HepG2 (cell line): Measurements from ENCODE around the gene STK36. TPM values are rescaled to one million over a fixed set of nuclear protein-coding genes. Genes with fewer than 3 reads are reported as not detected.
A peak's percentile ranks its signal among the peaks of the same experiment; 100 is the strongest.

Source experiments
- ATAD3A ChIP-seq: sonication (generic); formaldehyde crosslinking; IDR thresholded peaks from 2 replicates; pipeline ENCODE4 v1.4.0; 2020; ENCODE audit warnings: missing genetic modification reagents
- ATF7-NPFF ChIP-seq: sonication (generic); formaldehyde crosslinking; IDR thresholded peaks from 2 replicates; pipeline ENCODE4 v1.8.1; 2023; ENCODE audit warnings: mild to moderate bottlenecking, low read depth, missing genetic modification reagents, moderate library complexity
- BRF2 ChIP-seq: sonication (generic); formaldehyde crosslinking; IDR thresholded peaks from 2 replicates; pipeline ENCODE4 v1.8.1; 2022; ENCODE audit warnings: mild to moderate bottlenecking, missing genetic modification reagents
- CTCF ChIP-seq: sonication (generic); formaldehyde crosslinking; IDR thresholded peaks from 2 replicates; pipeline ENCODE4 v1.5.0; 2020; ENCODE audit warnings: mild to moderate bottlenecking, missing genetic modification reagents, moderate library complexity
- ELF1 ChIP-seq: sonication (generic); formaldehyde crosslinking; IDR thresholded peaks from 2 replicates; pipeline ENCODE4 v1.4.0; 2020; ENCODE audit warnings: missing genetic modification reagents
- FOXC1 ChIP-seq: sonication (generic); formaldehyde crosslinking; IDR thresholded peaks from 2 replicates; pipeline ENCODE4 v1.8.0; 2022; ENCODE audit warnings: mild to moderate bottlenecking, missing genetic modification reagents, borderline replicate concordance
- ISX ChIP-seq: sonication (generic); formaldehyde crosslinking; conservative IDR thresholded peaks from 2 replicates; pipeline ENCODE4 v1.5.0; 2020; ENCODE audit warnings: missing genetic modification reagents
- KDM1A ChIP-seq: IDR thresholded peaks from 2 replicates; pipeline ENCODE4 v1.6.1; 2016; ENCODE audit warnings: missing compliant biosample characterization
- KLF15 ChIP-seq: sonication (generic); formaldehyde crosslinking; IDR thresholded peaks from 2 replicates; pipeline ENCODE4 v1.8.1; 2023; ENCODE audit warnings: borderline replicate concordance, mild to moderate bottlenecking, inconsistent platforms, missing genetic modification reagents, mixed read lengths
- MAX ChIP-seq: IDR thresholded peaks from 2 replicates; pipeline ENCODE4 v1.6.1; 2012; ENCODE audit warnings: inconsistent platforms
- NBN ChIP-seq: fragments of 450-650 bp; conservative IDR thresholded peaks from 2 replicates; pipeline ENCODE4 v1.6.1; 2017
- POGZ ChIP-seq: sonication (generic); formaldehyde crosslinking; IDR thresholded peaks from 2 replicates; pipeline ENCODE4 v1.4.0; 2020; ENCODE audit warnings: mild to moderate bottlenecking, missing genetic modification reagents
- SMC3 ChIP-seq: IDR thresholded peaks from 2 replicates; pipeline ENCODE4 v1.6.1; 2011; ENCODE audit warnings: low read length, improper control_type of control experiment
- SNAI1 ChIP-seq: sonication (generic); formaldehyde crosslinking; IDR thresholded peaks from 2 replicates; pipeline ENCODE4 v1.5.0; 2020; ENCODE audit warnings: mild to moderate bottlenecking, missing genetic modification reagents, borderline replicate concordance
- TFE3 ChIP-seq: IDR thresholded peaks from 2 replicates; pipeline ENCODE4 v1.6.1; 2016
- USF2 ChIP-seq, 2 experiments: sonication (generic) in 1 of 2; formaldehyde crosslinking in 1 of 2; IDR thresholded peaks; 2 replicates each; pipeline versions ENCODE4 v1.5.1 to v1.6.1; 2011 to 2020; ENCODE audit warnings: borderline replicate concordance in 1 of 2, low read depth in 1 of 2, low read length in 1 of 2, mild to moderate bottlenecking in 1 of 2, missing genetic modification reagents in 1 of 2, moderate library complexity in 1 of 2
- YEATS2 ChIP-seq: sonication (generic); formaldehyde crosslinking; IDR thresholded peaks from 2 replicates; pipeline ENCODE4 v1.4.0; 2020; ENCODE audit warnings: missing genetic modification reagents, borderline replicate concordance
- ZBTB42 ChIP-seq: sonication (generic); formaldehyde crosslinking; IDR thresholded peaks from 2 replicates; pipeline ENCODE4 v1.5.0; 2020; ENCODE audit warnings: mild to moderate bottlenecking, missing genetic modification reagents
- ZNF383 ChIP-seq: sonication (generic); formaldehyde crosslinking; IDR thresholded peaks from 2 replicates; pipeline ENCODE4 v1.4.0; 2020; ENCODE audit warnings: missing genetic modification reagents, mild to moderate bottlenecking, borderline replicate concordance
- ZNF510 ChIP-seq: sonication (generic); formaldehyde crosslinking; IDR thresholded peaks from 2 replicates; pipeline ENCODE4 v1.4.0; 2020; ENCODE audit warnings: low read depth, mild to moderate bottlenecking, missing genetic modification reagents
- ZNF605 ChIP-seq: sonication (generic); formaldehyde crosslinking; IDR thresholded peaks from 2 replicates; pipeline ENCODE4 v1.8.0; 2022; ENCODE audit warnings: mild to moderate bottlenecking, missing genetic modification reagents
- ZNF629 ChIP-seq: sonication (generic); formaldehyde crosslinking; conservative IDR thresholded peaks from 2 replicates; pipeline ENCODE4 v1.5.0; 2020; ENCODE audit warnings: missing genetic modification reagents
- ZNF674 ChIP-seq: sonication (generic); formaldehyde crosslinking; IDR thresholded peaks from 2 replicates; pipeline ENCODE4 v1.5.0; 2020; ENCODE audit warnings: low read depth, mild to moderate bottlenecking, missing genetic modification reagents
- ZNF678 ChIP-seq: sonication (generic); formaldehyde crosslinking; IDR thresholded peaks from 2 replicates; pipeline ENCODE4 v1.4.0; 2020; ENCODE audit warnings: mild to moderate bottlenecking, missing genetic modification reagents
- polyA plus RNA-seq, 8 experiments: library from polyadenylated mRNA; depleted of rRNA in 3 of 8; stranded (reverse) in 7 of 8; unstranded in 1 of 8; fragments of >200 nt; fragmentation: Illumina TruSeq in 4 of 8; extraction: Trizol in 4 of 8; gene quantifications; 2 replicates each; pipeline versions ENCODE4 v1.2.1 to v1.2.3, GENCODE V29; 2011 to 2016; ENCODE audit warnings: low read depth in 4 of 8, missing spikeins in 1 of 8, mixed read lengths in 1 of 8; ENCODE audit not compliant: insufficient read depth in 1 of 8
- total RNA-seq, 5 experiments: library from RNA; depleted of rRNA; stranded (reverse); fragments of >200 nt; fragmentation: Illumina TruSeq; extraction: Trizol; gene quantifications; 2 replicates each; pipeline ENCODE4 v1.2.3, GENCODE V29; 2016; ENCODE audit warnings: low read depth in 1 of 5

The STK36 gene
- total and polyA plus RNA-seq, 2 of the 13 experiments (the other 11 are each of a cell fraction or from before 2014, with no cell fraction given): 45.9 to 83.5 TPM

- TF ChIP-seq ZNF605 (CRISPR knock-in tag) (no peak), ZNF510 (CRISPR knock-in tag) (0 out of 2 replicates have a peak, but pooled peaks have one; percentile 23), NBN (no peak), ATF7-NPFF (CRISPR knock-in tag) (0 out of 2 replicates have a peak, but pooled peaks have one; percentile 14), ZNF674 (0 out of 2 replicates have a peak, but pooled peaks have one; percentile 72), POGZ (CRISPR knock-in tag) (no peak), FOXC1 (peak; percentile 74; the same call in 1 of the 2 replicates), YEATS2 (peak; percentile 39), ZNF678 (CRISPR knock-in tag) (no peak), KDM1A (CRISPR knock-in tag) (peak; percentile 85), USF2 (IDR thresholded peaks at IDR 0.05; ENCODE audit: low read depth, low read length) (no peak), USF2 (CRISPR knock-in tag; IDR thresholded peaks at IDR 0.05; ENCODE audit: borderline replicate concordance) (no peak), ZNF629 (CRISPR knock-in tag) (peak; percentile 98), SMC3 (peak; percentile 63; the same call in 1 of the 2 replicates), ELF1 (CRISPR knock-in tag) (no peak), ZBTB42 (CRISPR knock-in tag) (peak; percentile 43; the same call in 1 of the 2 replicates), TFE3 (CRISPR knock-in tag) (no peak), SNAI1 (CRISPR knock-in tag) (peak; percentile 2; the same call in 1 of the 2 replicates), MAX (peak; percentile 64; the same call in 1 of the 2 replicates), ISX (CRISPR knock-in tag) (no peak), ATAD3A (CRISPR knock-in tag) (no peak), ZNF383 (CRISPR knock-in tag) (0 out of 2 replicates have a peak, but pooled peaks have one; percentile 7), CTCF (peak; percentile 76), BRF2 (CRISPR knock-in tag) (no peak), KLF15 (no peak)
These were observed 13.1 kb upstream of the STK36 start (continued) for GRCh38 chr2:218658671-218659257.
